ENCODE results near the gene GRM7. TPM values are rescaled to one million over a fixed set of nuclear protein-coding genes. Genes with fewer than 3 reads are reported as not detected.

GRM7 gene
- total RNA-seq, 2 experiments from 2014 or later, result not detected

DNA sequence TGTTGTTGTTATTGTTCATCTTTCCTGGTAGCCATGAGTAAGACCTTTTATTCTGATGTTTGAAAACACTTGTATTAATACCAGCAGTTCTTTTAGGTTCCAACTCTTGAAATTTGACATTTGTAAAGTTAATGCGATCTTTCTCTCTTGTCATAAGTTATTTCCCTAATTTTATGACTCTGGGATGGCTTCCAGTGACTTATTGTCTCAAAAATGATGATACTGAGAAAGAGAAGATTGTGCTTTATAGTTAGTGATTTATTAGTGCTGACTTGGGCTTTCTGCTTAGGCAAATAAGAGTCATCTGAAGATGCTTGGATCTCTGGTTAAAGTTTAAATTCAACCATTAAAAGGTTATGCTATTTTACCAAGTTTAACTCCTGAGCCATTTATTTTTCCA is 715.2 kb downstream of the GRM7 start:
- Histone ChIP-seq H3K36me3 (ENCODE audit: insufficient read depth, low read length) (no peaks in the 10 kb centered on the region), H3K27ac (ENCODE audit: low read depth in 1 of 2, low read length in 2 of 2) (no peak overlapping the region), H3K9me3 (ENCODE audit: control insufficient read depth in 1 of 2, insufficient read depth in 1 of 2, low read length in 2 of 2) (no peaks in the 10 kb centered on the region), H3K27me3 (ENCODE audit: control insufficient read depth in 1 of 2, insufficient read depth in 2 of 2, low read length in 2 of 2) (peaks cover 0 to 2% of the 10 kb centered on the region in 2 experiments), H3K4me3 (ENCODE audit: low read length) (no peak overlapping the region), H3K4me1 (ENCODE audit: insufficient read depth, low read length) (no peaks in the 10 kb centered on the region)
- TF ChIP-seq, protein P1, sequence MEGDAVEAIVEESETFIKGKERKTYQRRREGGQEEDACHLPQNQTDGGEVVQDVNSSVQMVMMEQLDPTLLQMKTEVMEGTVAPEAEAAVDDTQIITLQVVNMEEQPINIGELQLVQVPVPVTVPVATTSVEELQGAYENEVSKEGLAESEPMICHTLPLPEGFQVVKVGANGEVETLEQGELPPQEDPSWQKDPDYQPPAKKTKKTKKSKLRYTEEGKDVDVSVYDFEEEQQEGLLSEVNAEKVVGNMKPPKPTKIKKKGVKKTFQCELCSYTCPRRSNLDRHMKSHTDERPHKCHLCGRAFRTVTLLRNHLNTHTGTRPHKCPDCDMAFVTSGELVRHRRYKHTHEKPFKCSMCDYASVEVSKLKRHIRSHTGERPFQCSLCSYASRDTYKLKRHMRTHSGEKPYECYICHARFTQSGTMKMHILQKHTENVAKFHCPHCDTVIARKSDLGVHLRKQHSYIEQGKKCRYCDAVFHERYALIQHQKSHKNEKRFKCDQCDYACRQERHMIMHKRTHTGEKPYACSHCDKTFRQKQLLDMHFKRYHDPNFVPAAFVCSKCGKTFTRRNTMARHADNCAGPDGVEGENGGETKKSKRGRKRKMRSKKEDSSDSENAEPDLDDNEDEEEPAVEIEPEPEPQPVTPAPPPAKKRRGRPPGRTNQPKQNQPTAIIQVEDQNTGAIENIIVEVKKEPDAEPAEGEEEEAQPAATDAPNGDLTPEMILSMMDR (IDR thresholded peaks at IDR 0.05), result no peak
- Mint-ChIP-seq H3K36me3 (ENCODE audit: low read depth) (no peaks in the 10 kb centered on the region), H3K4me1 (ENCODE audit: low read depth) (no peaks in the 10 kb centered on the region), H3K4me3 (no peak overlapping the region), H3K27ac (no peak overlapping the region), H3K9me3 (peaks cover 6% of the 10 kb centered on the region), H3K27me3 (no peaks in the 10 kb centered on the region)
- ChIA-PET POLR2A (no interaction called here), CTCF (no interaction called here)
- intact Hi-C loops (cut with DNase I, micrococcal nuclease), result no loop called here
- no peak for DNase-seq
- no peak for ATAC-seq (ENCODE audit: poor library complexity)

DNA sequence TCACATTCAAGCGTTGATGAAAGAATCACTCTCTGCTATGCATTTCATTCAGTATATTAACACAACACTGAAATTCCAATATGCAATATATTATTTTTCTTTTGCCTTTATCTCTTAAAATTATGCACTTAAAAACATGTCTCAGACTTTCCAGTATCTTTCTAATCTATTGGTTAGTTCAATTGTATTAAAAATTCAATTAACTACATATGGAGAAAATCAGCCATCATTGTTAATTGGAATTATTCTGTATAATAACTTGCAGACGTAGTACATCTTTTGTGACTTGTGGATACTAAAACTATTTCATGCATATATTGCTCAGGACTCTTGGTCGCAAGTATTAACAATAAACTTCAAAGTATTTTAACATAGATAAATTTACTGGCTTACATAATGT is 715.6 kb downstream of the GRM7 start:
- peaks cover 0 to 2% of the 10 kb centered on the region in 2 experiments for H3K27me3 ChIP-seq (ENCODE audit: control insufficient read depth in 1 of 2, insufficient read depth in 2 of 2, low read length in 2 of 2)
- Mint-ChIP-seq H3K4me3 (no peak overlapping the region), H3K27me3 (no peaks in the 10 kb centered on the region), H3K27ac (no peak overlapping the region), H3K36me3 (ENCODE audit: low read depth) (no peaks in the 10 kb centered on the region), H3K4me1 (ENCODE audit: low read depth) (no peaks in the 10 kb centered on the region), H3K9me3 (peaks cover 2% of the 10 kb centered on the region)
- H3K27ac ChIP-seq (ENCODE audit: low read depth in 1 of 2, low read length in 2 of 2), result no peak overlapping the region
- TF ChIP-seq, protein P1 (IDR thresholded peaks at IDR 0.05), result no peak
- H3K36me3 ChIP-seq (ENCODE audit: insufficient read depth, low read length), result no peaks in the 10 kb centered on the region
- intact Hi-C loops (cut with DNase I, micrococcal nuclease), result no loop called here
- ChIA-PET POLR2A (no interaction called here), CTCF (no interaction called here)
- H3K9me3 ChIP-seq (ENCODE audit: control insufficient read depth in 1 of 2, insufficient read depth in 1 of 2, low read length in 2 of 2), result no peaks in the 10 kb centered on the region
- DNase-seq, result no peak
- H3K4me1 ChIP-seq (ENCODE audit: insufficient read depth, low read length), result no peaks in the 10 kb centered on the region
- no peak for ATAC-seq (ENCODE audit: poor library complexity)
- H3K4me3 ChIP-seq (ENCODE audit: low read length), result no peak overlapping the region

DNA sequence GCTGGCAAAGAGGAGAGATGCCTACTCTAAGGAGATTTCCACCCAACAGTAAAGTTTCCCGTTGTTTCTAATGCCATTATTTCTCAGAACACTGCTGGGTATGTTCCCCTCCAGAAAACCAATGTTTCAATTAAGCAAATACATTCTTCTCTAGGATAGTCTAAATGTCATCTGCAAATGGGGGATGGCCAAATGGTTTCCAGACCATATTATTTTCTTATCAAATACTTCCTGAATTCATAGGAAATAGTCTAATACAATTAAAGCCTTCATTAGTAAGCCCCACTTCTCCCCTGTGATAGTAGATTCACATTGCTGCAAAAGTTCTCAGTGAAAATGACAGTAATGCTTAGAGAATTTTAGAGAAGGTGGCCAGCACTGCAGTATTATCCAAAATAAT is 716.6 kb downstream of the GRM7 start:
- Histone ChIP-seq H3K9me3 (ENCODE audit: control insufficient read depth in 1 of 2, insufficient read depth in 1 of 2, low read length in 2 of 2) (no peaks in the 10 kb centered on the region), H3K36me3 (ENCODE audit: insufficient read depth, low read length) (no peaks in the 10 kb centered on the region), H3K27ac (ENCODE audit: low read depth in 1 of 2, low read length in 2 of 2) (no peak overlapping the region), H3K27me3 (ENCODE audit: control insufficient read depth in 1 of 2, insufficient read depth in 2 of 2, low read length in 2 of 2) (peaks cover 0 to 2% of the 10 kb centered on the region in 2 experiments), H3K4me3 (ENCODE audit: low read length) (no peak overlapping the region), H3K4me1 (ENCODE audit: insufficient read depth, low read length) (no peaks in the 10 kb centered on the region)
- ATAC-seq (ENCODE audit: poor library complexity) (no peak), DNase-seq (no peak)
- no peaks in the 10 kb centered on the region for H3K36me3 Mint-ChIP-seq (ENCODE audit: low read depth)
- H3K9me3 Mint-ChIP-seq, result peaks cover 2% of the 10 kb centered on the region
- no peak overlapping the region for H3K27ac Mint-ChIP-seq
- intact Hi-C loops (cut with DNase I, micrococcal nuclease), result no loop called here
- ChIA-PET POLR2A (no interaction called here), CTCF (no interaction called here)
- H3K4me1 Mint-ChIP-seq (ENCODE audit: low read depth), result no peaks in the 10 kb centered on the region
- no peak overlapping the region for H3K4me3 Mint-ChIP-seq
- TF ChIP-seq, protein P1 (IDR thresholded peaks at IDR 0.05), result no peak
- H3K27me3 Mint-ChIP-seq, result no peaks in the 10 kb centered on the region
